ENCODE results near the gene HECTD2.

- no peak for TF ChIP-seq CTCF (IDR thresholded peaks at IDR 0.05)
- TF ChIP-seq ZFX (IDR thresholded peaks at IDR 0.05; ENCODE audit: borderline replicate concordance) = no peak
Observed at GRCh38 chr10:91557651-91558111, 147.5 kb downstream of the HECTD2 start.
